Urothelium cell line (cell line): ENCODE results near the gene MYL4.
"Not testable (repeated sequence)": the region's sequence is repeated elsewhere in the genome, so short reads cannot be mapped to it uniquely, and the experiment has no call there.

Experiments
- DNase-seq: peaks from one replicate; pipeline ENCODE4 v3.0.0; 2011; ENCODE audit warnings: low spot score, mixed read lengths
- FAIRE-seq: peaks from 2 replicates; lab custom pipeline; 2011; peaks lifted over from hg19 to GRCh38; lab: Jason Lieb, UNC

Gene MYL4

GRCh38 chr17:47192554-47192953 lies 16.6 kb upstream of the MYL4 start:
- no peak for DNase-seq
- FAIRE-seq, result no peak

GRCh38 chr17:47193931-47194511 lies 15.1 kb upstream of the MYL4 start:
- FAIRE-seq, result no peak
- no peak for DNase-seq

GRCh38 chr17:47197821-47198220 lies 11.3 kb upstream of the MYL4 start:
- FAIRE-seq (no peak), DNase-seq (no peak)

GRCh38 chr17:47199627-47200324 lies 9.4 kb upstream of the MYL4 start:
- FAIRE-seq (no peak), DNase-seq (no peak)

- FAIRE-seq (no peak), DNase-seq (no peak)
These were observed 8.9 kb upstream of the MYL4 start for GRCh38 chr17:47200325-47200664.

GRCh38 chr17:47201166-47201565 lies 8.0 kb upstream of the MYL4 start:
- no peak for FAIRE-seq
- no peak for DNase-seq

GRCh38 chr17:47203984-47204721 lies 5.0 kb upstream of the MYL4 start:
- FAIRE-seq (no peak), DNase-seq (peak; percentile 27)

GRCh38 chr17:47204722-47205418 lies 4.3 kb upstream of the MYL4 start:
- FAIRE-seq (no peak), DNase-seq (peak; percentile 40)

GRCh38 chr17:47205419-47205963 lies 3.7 kb upstream of the MYL4 start:
- FAIRE-seq (no peak), DNase-seq (peak; percentile 76)

GRCh38 chr17:47207143-47208067 lies 1.7 kb upstream of the MYL4 start:
- FAIRE-seq (no peak), DNase-seq (no peak)

GRCh38 chr17:47209499-47209898 lies 351 bp downstream of the MYL4 start:
- DNase-seq, result no peak
- no peak for FAIRE-seq

- no peak for FAIRE-seq
These were observed 957 bp downstream of the MYL4 start for GRCh38 chr17:47210105-47210504.

GRCh38 chr17:47210779-47211178 lies 1.6 kb downstream of the MYL4 start:
- FAIRE-seq, result no peak

More at GRCh38 chr17:47210105-47210504, 957 bp downstream of the MYL4 start:
- DNase-seq, result peak; percentile 23

GRCh38 chr17:47212458-47212857 lies 3.3 kb downstream of the MYL4 start:
- DNase-seq (no peak), FAIRE-seq (no peak)

More at GRCh38 chr17:47210779-47211178, 1.6 kb downstream of the MYL4 start:
- no peak for DNase-seq

GRCh38 chr17:47213540-47213939 lies 4.4 kb downstream of the MYL4 start:
- FAIRE-seq (peak; percentile 13), DNase-seq (no peak)

- DNase-seq, result no peak
- no peak for FAIRE-seq
These were observed 5.8 kb downstream of the MYL4 start for GRCh38 chr17:47214931-47215330.

- not testable (repeated sequence) for DNase-seq, FAIRE-seq
These were observed 7.7 kb downstream of the MYL4 start for GRCh38 chr17:47216821-47217220.

- FAIRE-seq, DNase-seq: not testable (repeated sequence)
These were observed 8.1 kb downstream of the MYL4 start for GRCh38 chr17:47217279-47217678.

- FAIRE-seq (no peak), DNase-seq (no peak)
These were observed 9.8 kb downstream of the MYL4 start for GRCh38 chr17:47218896-47219430.
